GM12801 (cell line): ENCODE data around the gene TMEM200A.

Experiments
- TF ChIP-seq, protein P1 (sequence below): IDR thresholded peaks from one replicate; pipeline ENCODE4 v1.5.1; 2011; ENCODE audit warnings: control low read depth; ENCODE audit not compliant: insufficient read length; ENCODE audit errors: extremely low read depth

The TMEM200A gene

DNA sequence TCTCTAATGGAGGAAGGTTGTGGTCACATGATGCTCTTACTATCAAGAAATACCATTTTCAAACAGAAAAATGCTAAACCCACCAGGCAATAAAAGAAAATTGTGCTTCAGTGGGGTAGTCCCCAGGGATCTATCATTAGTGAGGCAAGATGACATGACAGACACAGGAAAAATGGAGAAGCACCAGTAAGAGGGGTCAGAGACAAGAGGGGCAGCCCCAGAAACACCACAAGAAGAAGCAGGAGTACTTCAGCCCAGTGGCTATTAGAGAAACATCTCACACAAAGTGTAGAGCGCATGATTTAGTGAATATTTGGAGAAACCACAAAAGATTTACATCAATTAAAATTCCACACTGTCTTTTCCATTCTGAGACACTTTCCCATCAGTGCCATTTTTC, 10.2 kb upstream of the TMEM200A start:
- TF ChIP-seq, protein P1, sequence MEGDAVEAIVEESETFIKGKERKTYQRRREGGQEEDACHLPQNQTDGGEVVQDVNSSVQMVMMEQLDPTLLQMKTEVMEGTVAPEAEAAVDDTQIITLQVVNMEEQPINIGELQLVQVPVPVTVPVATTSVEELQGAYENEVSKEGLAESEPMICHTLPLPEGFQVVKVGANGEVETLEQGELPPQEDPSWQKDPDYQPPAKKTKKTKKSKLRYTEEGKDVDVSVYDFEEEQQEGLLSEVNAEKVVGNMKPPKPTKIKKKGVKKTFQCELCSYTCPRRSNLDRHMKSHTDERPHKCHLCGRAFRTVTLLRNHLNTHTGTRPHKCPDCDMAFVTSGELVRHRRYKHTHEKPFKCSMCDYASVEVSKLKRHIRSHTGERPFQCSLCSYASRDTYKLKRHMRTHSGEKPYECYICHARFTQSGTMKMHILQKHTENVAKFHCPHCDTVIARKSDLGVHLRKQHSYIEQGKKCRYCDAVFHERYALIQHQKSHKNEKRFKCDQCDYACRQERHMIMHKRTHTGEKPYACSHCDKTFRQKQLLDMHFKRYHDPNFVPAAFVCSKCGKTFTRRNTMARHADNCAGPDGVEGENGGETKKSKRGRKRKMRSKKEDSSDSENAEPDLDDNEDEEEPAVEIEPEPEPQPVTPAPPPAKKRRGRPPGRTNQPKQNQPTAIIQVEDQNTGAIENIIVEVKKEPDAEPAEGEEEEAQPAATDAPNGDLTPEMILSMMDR: no peak

DNA sequence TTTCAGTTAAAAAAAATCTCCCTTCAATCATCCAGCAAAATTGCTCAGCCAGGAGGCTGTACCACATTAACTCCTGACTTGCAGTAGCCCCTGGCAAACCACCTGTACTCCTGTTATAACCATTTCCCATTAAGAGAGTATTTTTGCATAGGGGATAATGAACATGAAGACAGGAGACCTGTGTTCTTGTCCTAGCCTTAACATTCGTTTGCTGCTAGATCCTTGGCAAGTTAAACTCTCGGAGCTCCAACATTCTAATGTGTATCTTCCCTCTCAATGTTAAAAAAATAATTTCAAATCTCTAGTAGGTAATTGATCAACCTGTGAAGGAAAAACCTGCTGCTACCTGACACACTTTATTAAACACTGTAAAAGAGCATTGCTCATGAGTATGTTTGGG, 8.4 kb upstream of the TMEM200A start:
- TF ChIP-seq, protein P1: no peak

GRCh38 chr6:130359736-130360135, 6.1 kb upstream of the TMEM200A start:
- TF ChIP-seq, protein P1: no peak

- TF ChIP-seq, protein P1: no peak
Measured at GRCh38 chr6:130362128-130362527, 3.7 kb upstream of the TMEM200A start.

DNA sequence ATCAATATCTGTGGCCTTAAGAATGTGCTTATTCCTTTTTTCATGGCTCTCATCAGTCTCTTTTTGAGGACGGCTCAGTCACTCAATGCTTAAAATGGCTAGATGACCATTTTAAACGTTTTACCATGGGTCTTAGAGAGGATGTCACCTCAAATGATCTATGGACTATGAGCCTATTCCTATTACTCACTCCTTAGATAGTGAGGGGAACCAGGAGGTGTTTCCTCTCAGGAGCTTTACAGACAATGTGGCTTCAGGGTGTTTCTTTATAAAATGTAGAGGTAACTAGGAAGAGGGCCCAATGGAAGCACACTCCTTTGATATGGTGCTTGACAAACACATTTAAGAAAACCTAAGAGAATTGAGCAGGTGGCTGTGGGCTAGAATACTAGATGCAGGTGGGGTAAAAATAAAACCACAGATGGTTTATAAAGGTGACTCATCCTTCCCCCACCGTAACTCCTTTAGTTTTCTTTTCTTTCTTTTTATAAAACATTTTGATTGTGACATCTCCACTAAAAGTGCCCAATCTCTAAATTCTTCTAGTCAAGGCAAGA, 1.5 kb upstream of the TMEM200A start:
- TF ChIP-seq, protein P1: no peak

GRCh38 chr6:130366107-130367005, 539 bp downstream of the TMEM200A start:
- TF ChIP-seq, protein P1: no peak

DNA sequence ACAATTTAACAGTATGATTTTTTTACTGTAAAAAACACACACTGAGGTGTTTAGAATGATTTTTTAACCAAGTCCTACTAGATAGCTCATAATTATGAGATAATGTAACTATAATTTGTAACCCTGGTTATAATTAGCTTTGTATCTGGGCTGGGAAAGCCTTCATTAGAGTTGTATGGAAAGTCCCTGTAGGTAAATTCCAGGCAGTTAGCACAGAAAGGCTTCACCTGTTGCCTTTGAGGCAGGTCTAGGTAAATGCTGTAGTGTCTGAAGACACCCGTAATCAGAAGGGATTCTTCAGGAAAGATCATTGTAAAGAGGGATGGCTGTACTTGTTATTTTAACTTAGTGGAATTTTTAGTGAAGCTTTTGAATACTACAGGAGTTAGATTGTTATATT, 1.9 kb downstream of the TMEM200A start:
- TF ChIP-seq, protein P1: no peak
